Measurements from ENCODE around the gene ATAD3A.
A peak's percentile ranks its signal among the peaks of the same experiment; 100 is the strongest.

ATAD3A gene

GRCh38 chr1:1471389-1472052 is 40.4 kb upstream of the ATAD3A start, which contains the start of gene ATAD3B (continued):
- TF ChIP-seq ZBTB10 (tag by site-specific recombination; IDR thresholded peaks at IDR 0.05) = peak; percentile 81
- 0 out of 2 replicates have a peak, but pooled peaks have one; percentile 43 for TF ChIP-seq ZNF518A (tag by site-specific recombination; conservative IDR thresholded peaks at IDR 0.05; ENCODE audit: low read depth)
- peak; percentile 64 for TF ChIP-seq KLF1 (tag by site-specific recombination; IDR thresholded peaks at IDR 0.05)
- peak; percentile 28; the same call in 1 of the 2 replicates for TF ChIP-seq ZNF146 (tag by site-specific recombination; IDR thresholded peaks at IDR 0.05)
- no peak for TF ChIP-seq HOXD13 (CRISPR knock-in tag; IDR thresholded peaks at IDR 0.05; ENCODE audit: borderline replicate concordance)
- TF ChIP-seq ZNF76 (tag by site-specific recombination; IDR thresholded peaks at IDR 0.05; ENCODE audit: borderline replicate concordance, low read depth) = peak; percentile 67; the same call in 1 of the 2 replicates
- no peak for TF ChIP-seq ZNF426 (tag by site-specific recombination; IDR thresholded peaks at IDR 0.05)
- peak; percentile 73; the same call in 1 of the 2 replicates for TF ChIP-seq INSM2 (tag by site-specific recombination; IDR thresholded peaks at IDR 0.05)
- TF ChIP-seq ZBTB20 (tag by site-specific recombination; IDR thresholded peaks at IDR 0.05) = peak; percentile 86
- no peak for TF ChIP-seq ZNF121 (tag by site-specific recombination; IDR thresholded peaks at IDR 0.05)
- TF ChIP-seq KLF8 (tag by site-specific recombination; IDR thresholded peaks at IDR 0.05) = peak; percentile 94
- peak; percentile 19; the same call in 1 of the 2 replicates for TF ChIP-seq ZNF704 (tag by site-specific recombination; IDR thresholded peaks at IDR 0.05)
- peak; percentile 99 for TF ChIP-seq ZBTB21 (tag by site-specific recombination; IDR thresholded peaks at IDR 0.05)
- peak; percentile 50; the same call in 1 of the 2 replicates for TF ChIP-seq GLIS1 (tag by site-specific recombination; IDR thresholded peaks at IDR 0.05)
- peak; percentile 55; the same call in 1 of the 2 replicates for TF ChIP-seq KLF7 (tag by site-specific recombination; IDR thresholded peaks at IDR 0.05; ENCODE audit: borderline replicate concordance)
- TF ChIP-seq ZNF561 (tag by site-specific recombination; IDR thresholded peaks at IDR 0.05; ENCODE audit: borderline replicate concordance) = peak; percentile 31; the same call in 1 of the 2 replicates
- peak; percentile 33; the same call in 1 of the 2 replicates for TF ChIP-seq ZNF2 (tag by site-specific recombination; IDR thresholded peaks at IDR 0.05)
- TF ChIP-seq ZNF341 (tag by site-specific recombination; IDR thresholded peaks at IDR 0.05; ENCODE audit: low read depth) = peak; percentile 44; the same call in 1 of the 2 replicates
- no peak; the same call in 1 of the 2 replicates for TF ChIP-seq CTCF (tag by site-specific recombination; IDR thresholded peaks at IDR 0.05)
- peak; percentile 7; the same call in 1 of the 2 replicates for TF ChIP-seq ZNF398 (tag by site-specific recombination; IDR thresholded peaks at IDR 0.05)
- TF ChIP-seq KLF17 (tag by site-specific recombination; IDR thresholded peaks at IDR 0.05) = peak; percentile 84
- peak; percentile 78 for TF ChIP-seq KLF16 (tag by site-specific recombination; IDR thresholded peaks at IDR 0.05)
